Duodenal mucosa (tissue), 2 donors: Measurements from ENCODE around the gene URAD.

Experiments used
- H3K27ac ChIP-seq: one replicate; pipeline ENCODE4 v1.7.0; 2013; ENCODE audit warnings: low read depth, low read length
- H3K27me3 ChIP-seq, 2 donors: one replicate each; pipeline ENCODE4 v1.7.0; 2013; ENCODE audit warnings: low read length in 2 of 2, control low read depth in 1 of 2; ENCODE audit not compliant: insufficient read depth in 2 of 2, control insufficient read depth in 1 of 2
- H3K36me3 ChIP-seq, 2 donors: one replicate each; pipeline ENCODE4 v1.7.0; 2013; ENCODE audit warnings: low read length in 2 of 2, control low read depth in 1 of 2; ENCODE audit not compliant: insufficient read depth in 2 of 2, control insufficient read depth in 1 of 2
- H3K4me1 ChIP-seq, 2 donors: one replicate each; pipeline ENCODE4 v1.7.0; 2013; ENCODE audit warnings: low read length in 2 of 2, control low read depth in 1 of 2; ENCODE audit not compliant: insufficient read depth in 2 of 2, control insufficient read depth in 1 of 2
- H3K4me3 ChIP-seq, 2 donors: one replicate each; pipeline ENCODE4 v1.7.0; 2013; ENCODE audit warnings: low read length in 2 of 2, low read depth in 1 of 2
- H3K9ac ChIP-seq, 2 donors: one replicate each; pipeline ENCODE4 v1.7.0; 2013; ENCODE audit warnings: low read length in 2 of 2, low read depth in 1 of 2
- H3K9me3 ChIP-seq, 2 donors: one replicate each; pipeline ENCODE4 v1.7.0; 2013; ENCODE audit warnings: low read length in 2 of 2, control low read depth in 1 of 2; ENCODE audit not compliant: control insufficient read depth in 1 of 2

Gene URAD

GRCh38 chr13:27960362-27961226 lies 27.9 kb downstream of the URAD start:
- H3K27me3 ChIP-seq = peaks cover 3 to 33% of the 10 kb centered on the region in 2 donors
- H3K4me1 ChIP-seq = peaks cover 29 to 36% of the 10 kb centered on the region in 2 donors
- H3K36me3 ChIP-seq = peaks cover 0 to 5% of the 10 kb centered on the region in 2 donors
- no peaks in the 10 kb centered on the region for H3K9me3 ChIP-seq
- peak overlapping the region; percentile 28 to 62 for H3K9ac ChIP-seq
- H3K27ac ChIP-seq = peak overlapping the region; percentile 75
- H3K4me3 ChIP-seq = peak overlapping the region; percentile 46 to 47

- Histone ChIP-seq H3K36me3 (peaks cover 0 to 5% of the 10 kb centered on the region in 2 donors), H3K9ac (peak overlapping the region; percentile 8 to 28)
These were observed 28.5 kb downstream of the URAD start for GRCh38 chr13:27959976-27960361.

GRCh38 chr13:27956576-27957300 lies 31.8 kb downstream of the URAD start:
- H3K27ac ChIP-seq = no peak overlapping the region
- H3K36me3 ChIP-seq = no peaks in the 10 kb centered on the region
- no peak overlapping the region for H3K4me3 ChIP-seq
- no peaks in the 10 kb centered on the region for H3K9me3 ChIP-seq
- H3K4me1 ChIP-seq = peaks cover 18 to 23% of the 10 kb centered on the region in 2 donors
- peaks cover 5 to 28% of the 10 kb centered on the region in 2 donors for H3K27me3 ChIP-seq
- no peak overlapping the region for H3K9ac ChIP-seq

More at GRCh38 chr13:27959976-27960361, 28.5 kb downstream of the URAD start:
- Histone ChIP-seq H3K4me3 (peak overlapping the region; percentile 35 to 42), H3K9me3 (no peaks in the 10 kb centered on the region), H3K27me3 (peaks cover 5 to 28% of the 10 kb centered on the region in 2 donors), H3K4me1 (peaks cover 31 to 39% of the 10 kb centered on the region in 2 donors), H3K27ac (no peak overlapping the region)

GRCh38 chr13:27955014-27955591 lies 33.4 kb downstream of the URAD start:
- Histone ChIP-seq H3K27me3 (peaks cover 5 to 23% of the 10 kb centered on the region in 2 donors), H3K9ac (peak overlapping the region; percentile 74 to 81), H3K27ac (peak overlapping the region; percentile 93), H3K36me3 (no peaks in the 10 kb centered on the region), H3K4me1 (peaks cover 8 to 22% of the 10 kb centered on the region in 2 donors), H3K4me3 (peak overlapping the region; percentile 73), H3K9me3 (no peaks in the 10 kb centered on the region)

GRCh38 chr13:27954406-27954851 lies 34.1 kb downstream of the URAD start:
- Histone ChIP-seq H3K27ac (peak overlapping the region; percentile 93), H3K27me3 (peaks cover 5 to 22% of the 10 kb centered on the region in 2 donors), H3K9ac (peak overlapping the region; percentile 74 to 81), H3K36me3 (no peaks in the 10 kb centered on the region), H3K4me3 (peak overlapping the region; percentile 73), H3K4me1 (peaks cover 8 to 20% of the 10 kb centered on the region in 2 donors), H3K9me3 (no peaks in the 10 kb centered on the region)

GRCh38 chr13:27953676-27954405 lies 34.7 kb downstream of the URAD start:
- peak overlapping the region; percentile 74 to 81 for H3K9ac ChIP-seq
- peak overlapping the region; percentile 73 for H3K4me3 ChIP-seq
- H3K27ac ChIP-seq = peak overlapping the region; percentile 93
- no peaks in the 10 kb centered on the region for H3K9me3 ChIP-seq
- H3K4me1 ChIP-seq = peaks cover 8 to 14% of the 10 kb centered on the region in 2 donors
- no peaks in the 10 kb centered on the region for H3K36me3 ChIP-seq
- H3K27me3 ChIP-seq = peaks cover 5 to 20% of the 10 kb centered on the region in 2 donors

- Histone ChIP-seq H3K4me3 (peak overlapping the region; percentile 73), H3K27ac (peak overlapping the region; percentile 93), H3K4me1 (peaks cover 8 to 9% of the 10 kb centered on the region in 2 donors), H3K27me3 (peaks cover 5 to 16% of the 10 kb centered on the region in 2 donors), H3K9ac (peak overlapping the region; percentile 74 to 81), H3K36me3 (no peaks in the 10 kb centered on the region), H3K9me3 (no peaks in the 10 kb centered on the region)
These were observed 35.4 kb downstream of the URAD start for GRCh38 chr13:27952876-27953675.

GRCh38 chr13:27942972-27943371 lies 45.5 kb downstream of the URAD start:
- Histone ChIP-seq H3K36me3 (no peaks in the 10 kb centered on the region), H3K27ac (no peak overlapping the region), H3K9me3 (peaks cover 4 to 5% of the 10 kb centered on the region in 2 donors), H3K4me3 (no peak overlapping the region), H3K9ac (no peak overlapping the region), H3K27me3 (no peaks in the 10 kb centered on the region), H3K4me1 (no peaks in the 10 kb centered on the region)
